Astrocyte of the cerebellum (primary cell): ENCODE measurements around the gene TBC1D21.

Source experiments
- DNase-seq: peaks from one replicate; pipeline ENCODE4 v3.0.0-alpha.2; 2011; ENCODE audit warnings: low read depth
- H3K4me3 ChIP-seq: 2 replicates; pipeline ENCODE4 v1.5.1; 2011; ENCODE audit warnings: mild to moderate bottlenecking, low read depth, low read length, moderate library complexity
- in situ Hi-C: cut with HindIII; loops from 2 replicates; pipeline ENCODE4 v1.10.0; 2017; ENCODE audit warnings: low sequenced_read_pairs
- TF ChIP-seq, protein P1 (sequence below): IDR thresholded peaks from 2 replicates; pipeline ENCODE4 v1.5.1; 2012; ENCODE audit warnings: low read length, low read depth, moderate library complexity, mild to moderate bottlenecking; ENCODE audit errors: missing control alignments

The TBC1D21 gene

DNA sequence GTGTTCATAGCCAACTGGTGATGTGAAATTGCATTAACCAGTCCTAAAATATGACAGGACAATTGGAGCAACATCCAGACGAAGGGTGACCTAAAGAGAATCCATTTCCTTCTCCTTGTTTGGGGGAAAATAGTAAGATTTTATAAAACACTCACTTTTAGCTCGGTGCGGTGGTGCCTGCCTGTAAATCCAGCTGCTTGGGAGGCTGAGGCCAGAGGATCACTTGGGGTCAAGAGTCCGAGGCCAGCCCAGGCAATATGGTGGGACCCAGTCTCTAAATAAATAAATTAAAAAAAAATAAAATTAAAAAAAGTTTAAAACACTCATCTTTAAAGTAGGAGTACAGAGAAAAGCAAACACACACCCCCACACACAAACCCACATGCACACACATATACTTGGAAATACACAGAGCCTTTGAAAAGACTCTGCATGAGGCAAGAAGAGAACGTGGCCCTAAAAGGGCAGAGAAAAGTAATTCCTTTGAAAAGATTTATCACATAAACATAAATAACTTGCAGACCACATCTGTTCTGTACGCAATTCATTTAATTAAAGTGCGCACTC is 38.7 kb downstream of the TBC1D21 start:
- in situ Hi-C loops = no loop called here
- no peak overlapping the region for H3K4me3 ChIP-seq
- DNase-seq = no peak
- TF ChIP-seq, protein P1, sequence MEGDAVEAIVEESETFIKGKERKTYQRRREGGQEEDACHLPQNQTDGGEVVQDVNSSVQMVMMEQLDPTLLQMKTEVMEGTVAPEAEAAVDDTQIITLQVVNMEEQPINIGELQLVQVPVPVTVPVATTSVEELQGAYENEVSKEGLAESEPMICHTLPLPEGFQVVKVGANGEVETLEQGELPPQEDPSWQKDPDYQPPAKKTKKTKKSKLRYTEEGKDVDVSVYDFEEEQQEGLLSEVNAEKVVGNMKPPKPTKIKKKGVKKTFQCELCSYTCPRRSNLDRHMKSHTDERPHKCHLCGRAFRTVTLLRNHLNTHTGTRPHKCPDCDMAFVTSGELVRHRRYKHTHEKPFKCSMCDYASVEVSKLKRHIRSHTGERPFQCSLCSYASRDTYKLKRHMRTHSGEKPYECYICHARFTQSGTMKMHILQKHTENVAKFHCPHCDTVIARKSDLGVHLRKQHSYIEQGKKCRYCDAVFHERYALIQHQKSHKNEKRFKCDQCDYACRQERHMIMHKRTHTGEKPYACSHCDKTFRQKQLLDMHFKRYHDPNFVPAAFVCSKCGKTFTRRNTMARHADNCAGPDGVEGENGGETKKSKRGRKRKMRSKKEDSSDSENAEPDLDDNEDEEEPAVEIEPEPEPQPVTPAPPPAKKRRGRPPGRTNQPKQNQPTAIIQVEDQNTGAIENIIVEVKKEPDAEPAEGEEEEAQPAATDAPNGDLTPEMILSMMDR = no peak

DNA sequence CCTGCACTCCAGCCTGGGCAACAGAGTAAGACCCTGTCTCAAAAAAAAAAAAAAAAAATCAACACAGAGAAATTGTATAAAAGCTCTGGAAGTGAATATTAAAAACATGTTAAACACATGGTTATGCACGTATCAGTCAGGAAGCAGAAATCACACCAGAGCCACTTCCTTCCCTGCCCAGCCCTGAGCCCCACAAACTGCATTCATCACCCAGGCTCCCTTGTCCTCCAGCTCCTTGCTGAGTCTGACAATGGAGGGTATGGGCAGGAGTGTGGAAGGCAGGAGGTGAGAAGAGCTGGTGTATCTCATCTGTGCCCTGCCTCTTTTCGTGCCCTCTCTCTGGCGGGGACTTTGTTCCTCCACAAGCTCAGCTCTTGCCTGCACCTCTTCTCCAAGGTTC is 40.8 kb downstream of the TBC1D21 start:
- no peak overlapping the region for H3K4me3 ChIP-seq
- in situ Hi-C loops = no loop called here
- TF ChIP-seq, protein P1 = no peak
- no peak for DNase-seq

DNA sequence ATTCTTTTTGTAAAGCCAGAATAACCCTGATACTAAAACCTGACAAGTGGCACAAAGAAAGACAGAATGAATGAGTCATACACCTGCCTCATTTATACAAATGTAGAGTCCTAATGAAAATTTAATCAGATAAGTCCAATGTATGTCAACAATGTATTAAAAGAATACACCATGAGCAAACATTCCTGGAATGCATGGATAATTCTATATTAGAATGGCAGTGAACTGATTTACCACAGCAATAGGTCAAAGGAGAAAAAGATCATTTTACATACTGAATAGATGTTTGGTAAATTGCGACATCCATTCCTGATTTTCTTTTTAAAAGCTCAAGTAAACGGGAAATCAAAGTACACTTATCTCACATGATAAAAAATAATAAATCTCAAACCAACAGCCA is 41.7 kb downstream of the TBC1D21 start:
- DNase-seq = no peak
- in situ Hi-C loops = no loop called here
- no peak overlapping the region for H3K4me3 ChIP-seq
- TF ChIP-seq, protein P1 = no peak

DNA sequence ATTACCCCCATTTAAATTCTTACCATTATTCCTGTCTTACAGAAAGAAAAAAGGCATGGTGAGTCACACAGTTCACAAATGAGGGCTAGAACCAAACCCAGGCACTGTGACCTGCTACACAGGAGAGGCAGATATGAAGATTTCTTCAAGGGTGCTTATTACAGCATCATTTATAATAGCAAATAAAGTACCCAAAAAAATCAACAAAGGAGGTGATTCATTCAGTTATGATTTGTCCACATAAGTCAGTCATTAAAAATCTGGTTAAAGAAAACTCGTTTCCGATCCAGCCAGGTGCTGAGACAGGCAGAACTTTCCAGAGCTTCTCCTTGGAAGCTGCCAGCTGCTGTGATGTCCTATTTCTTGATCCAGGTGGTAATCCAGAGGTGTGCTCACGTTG is 45.4 kb downstream of the TBC1D21 start:
- TF ChIP-seq, protein P1 = no peak
- no peak for DNase-seq
- no peak overlapping the region for H3K4me3 ChIP-seq
- in situ Hi-C loops = no loop called here

DNA sequence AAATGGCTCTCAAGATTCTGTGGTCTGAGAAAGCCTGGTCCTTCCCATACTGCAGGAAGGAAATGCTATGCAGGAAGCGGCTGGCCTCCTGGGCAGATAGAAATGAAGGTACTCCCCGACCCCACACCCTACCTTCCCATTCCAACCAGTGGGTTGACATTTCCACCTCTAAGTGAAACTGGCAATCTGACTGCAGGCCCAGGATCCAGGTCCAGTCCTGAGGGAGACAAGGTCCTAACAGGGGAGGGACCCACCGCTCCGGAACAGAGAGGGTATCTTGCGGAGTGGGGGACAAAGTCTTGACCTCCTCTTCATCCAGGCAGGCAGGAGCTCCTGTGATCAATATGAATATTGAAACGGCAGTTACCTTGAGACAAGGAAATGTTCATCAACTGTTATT is 46.3 kb downstream of the TBC1D21 start:
- no peak for DNase-seq
- in situ Hi-C loops = loop anchor here (5.0 kb wide), 1 partner anchor 72 kb away; no protein-coding TSS in a partner anchor
- TF ChIP-seq, protein P1 = no peak
- H3K4me3 ChIP-seq = no peak overlapping the region

DNA sequence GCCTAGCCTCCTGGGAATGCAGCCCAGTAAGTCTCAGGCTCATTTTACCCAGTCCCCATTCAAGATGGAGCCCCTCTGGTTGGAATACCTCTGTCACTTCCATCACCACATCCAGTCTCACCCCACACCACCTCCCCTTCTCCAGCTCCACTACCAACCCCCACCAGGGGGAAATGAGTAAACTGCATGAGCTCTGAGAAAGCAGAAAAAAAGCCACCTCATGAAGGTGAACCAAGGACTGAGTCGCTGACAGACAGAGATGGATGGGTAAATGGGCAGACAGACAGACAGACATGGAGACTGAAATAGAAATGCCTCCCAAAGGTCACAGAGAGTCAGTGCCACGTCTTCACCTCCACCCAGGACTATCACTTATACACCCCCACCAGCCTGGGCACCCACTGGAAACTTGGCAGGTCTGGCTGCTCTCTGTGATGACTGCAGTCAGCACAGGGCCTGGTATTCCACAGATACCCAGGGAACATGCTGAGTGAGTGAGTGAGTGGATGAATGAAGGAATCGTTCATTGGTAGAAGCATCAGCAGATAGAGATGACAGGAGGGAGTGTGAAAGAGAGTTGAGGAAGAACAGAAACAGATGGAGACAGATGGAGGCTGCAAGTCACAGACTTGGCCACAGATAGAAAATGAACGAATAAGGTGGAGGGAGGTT is 48.0 kb downstream of the TBC1D21 start:
- H3K4me3 ChIP-seq = no peak overlapping the region
- no peak for DNase-seq
- TF ChIP-seq, protein P1 = no peak
- in situ Hi-C loops = loop anchor here (5.0 kb wide), 1 partner anchor 74 kb away; no protein-coding TSS in a partner anchor
